Activated CD4-positive, alpha-beta T cell treated with anti-CD3 and anti-CD28 coated beads, Interleukin-10, Interleukin-2, amounts not matched to agents 100 ng/mL and 50 ng/mL, durations not matched to agents 16 hours and 8 hours (primary cell): ENCODE data around the gene SBF1.

ENCODE experiments used
- DNase-seq: peaks from one replicate; pipeline ENCODE4 v3.0.0-alpha.2; 2020

SBF1 gene

GRCh38 chr22:50467341-50467740 lies 7.5 kb downstream of the SBF1 start:
- DNase-seq: no peak

GRCh38 chr22:50465066-50465930 lies 9.5 kb downstream of the SBF1 start:
- DNase-seq: no peak

GRCh38 chr22:50464451-50464850 lies 10.4 kb downstream of the SBF1 start:
- DNase-seq: no peak

- no peak for DNase-seq
Observed at GRCh38 chr22:50463188-50463900, 11.5 kb downstream of the SBF1 start.

- DNase-seq: no peak
Observed at GRCh38 chr22:50461979-50462540, 12.8 kb downstream of the SBF1 start.

GRCh38 chr22:50461536-50461935 lies 13.3 kb downstream of the SBF1 start:
- no peak for DNase-seq

GRCh38 chr22:50460938-50461337 lies 13.9 kb downstream of the SBF1 start:
- DNase-seq: no peak

GRCh38 chr22:50459496-50460140 lies 15.2 kb downstream of the SBF1 start:
- no peak for DNase-seq

- no peak for DNase-seq
Observed at GRCh38 chr22:50459016-50459415, 15.8 kb downstream of the SBF1 start.

- DNase-seq: no peak
Observed at GRCh38 chr22:50456466-50457234, 18.2 kb downstream of the SBF1 start.

GRCh38 chr22:50456026-50456425 lies 18.8 kb downstream of the SBF1 start:
- DNase-seq: no peak

GRCh38 chr22:50455201-50455600 lies 19.6 kb downstream of the SBF1 start:
- no peak for DNase-seq

GRCh38 chr22:50454556-50455075 lies 20.2 kb downstream of the SBF1 start:
- no peak for DNase-seq

GRCh38 chr22:50452649-50453048 lies 22.2 kb downstream of the SBF1 start:
- DNase-seq: no peak

GRCh38 chr22:50447576-50448551 lies 27.0 kb downstream of the SBF1 start:
- DNase-seq: no peak

GRCh38 chr22:50446708-50447575 lies 27.9 kb downstream of the SBF1 start:
- DNase-seq: no peak

- DNase-seq: no peak
Observed at GRCh38 chr22:50445880-50446707, 28.7 kb downstream of the SBF1 start.

GRCh38 chr22:50445071-50445879 lies 29.6 kb downstream of the SBF1 start:
- no peak for DNase-seq
